CD4-positive, alpha-beta T cell treated with Interleukin-4 for 4 hours (primary cell): Measurements from ENCODE around the gene ACCS.

Experiments used
- DNase-seq: peaks from one replicate; pipeline ENCODE4 v3.0.0-alpha.2; 2020

ACCS gene

DNA sequence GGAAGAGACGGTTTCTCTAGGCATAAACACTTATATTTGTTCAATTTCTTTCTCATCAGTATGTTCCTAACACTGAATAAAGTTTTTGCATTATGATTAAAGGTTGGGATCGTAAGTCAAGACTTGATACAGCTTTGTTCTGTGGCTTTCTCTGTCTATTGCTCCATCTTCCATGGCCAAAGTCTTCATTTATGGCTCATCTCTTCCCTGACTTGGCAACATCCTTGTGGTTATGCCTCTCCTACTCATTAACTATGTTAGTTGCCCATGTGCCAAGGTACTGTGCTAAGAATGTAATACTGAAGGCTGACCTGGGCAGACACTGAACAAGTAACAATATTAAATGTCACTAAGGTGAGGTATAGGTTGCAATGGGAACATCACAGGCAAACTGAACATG lies 19.9 kb upstream of the ACCS start:
- DNase-seq = no peak

DNA sequence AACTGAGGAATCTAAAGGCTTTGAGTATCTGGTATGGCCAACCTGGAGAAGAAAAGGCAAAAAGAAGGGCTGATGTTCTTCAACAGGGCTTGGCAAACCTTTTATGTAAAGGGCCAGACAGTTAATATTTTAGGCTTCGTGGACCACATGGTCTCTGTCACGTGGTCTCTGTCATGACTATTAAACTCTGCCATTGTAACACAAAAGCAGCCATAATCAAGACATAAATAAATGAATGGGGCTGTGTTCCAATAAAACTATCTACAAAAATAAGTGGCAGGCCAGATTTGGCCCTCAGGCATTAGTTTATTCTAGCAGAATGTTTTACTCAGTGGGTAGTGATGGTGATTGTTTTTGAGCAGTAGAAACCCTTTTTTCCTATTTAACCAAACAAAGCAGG lies 18.8 kb upstream of the ACCS start:
- no peak for DNase-seq

DNA sequence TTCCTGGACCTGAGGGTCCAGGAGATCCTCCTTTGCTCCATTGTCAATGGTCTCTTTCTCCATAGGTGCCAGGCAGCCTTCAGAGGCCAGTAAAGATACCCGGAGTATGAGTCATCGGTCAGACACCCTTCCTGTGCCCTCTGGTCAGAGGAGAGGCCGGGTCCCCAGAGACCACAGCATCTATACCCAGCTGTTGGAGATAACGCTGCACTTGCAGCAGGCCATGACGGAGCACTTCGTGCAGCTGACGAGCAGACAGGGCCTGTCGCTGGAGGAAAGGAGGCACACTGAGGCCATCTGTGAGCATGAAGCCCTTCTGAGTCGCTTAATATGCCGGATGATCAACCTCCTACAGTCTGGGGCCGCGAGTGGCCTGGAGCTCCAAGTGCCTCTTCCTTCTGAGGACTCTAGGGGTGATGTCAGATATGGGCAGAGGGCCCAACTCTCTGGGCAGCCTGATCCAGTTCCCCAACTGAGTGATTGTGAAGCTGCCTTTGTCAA lies 18.1 kb upstream of the ACCS start, which contains the start of gene ACCSL:
Gene ACCSL (plus strand): TSS at position 51 of the 501 bp plus-strand sequence. CDS start 56 bp downstream, at position 107.
- no peak for DNase-seq

DNA sequence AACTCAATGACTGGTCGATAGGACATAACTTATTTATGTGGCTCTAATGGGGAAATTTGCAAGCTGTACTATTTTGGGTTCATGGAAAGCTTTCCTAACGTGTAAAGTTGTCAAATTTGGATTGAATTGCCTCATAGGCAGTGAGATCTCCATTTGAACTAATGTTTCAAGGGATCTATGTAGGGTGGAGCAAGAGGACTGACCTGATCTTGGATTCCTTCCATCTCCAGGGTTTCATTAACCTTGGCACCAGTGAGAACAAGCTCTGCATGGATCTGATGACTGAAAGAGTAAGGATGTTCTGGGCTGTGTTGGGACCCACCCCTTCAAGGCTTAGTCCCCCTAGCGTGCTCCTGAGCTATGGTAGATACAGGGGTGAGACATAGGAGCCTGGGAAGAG lies 16.2 kb upstream of the ACCS start:
- no peak for DNase-seq

DNA sequence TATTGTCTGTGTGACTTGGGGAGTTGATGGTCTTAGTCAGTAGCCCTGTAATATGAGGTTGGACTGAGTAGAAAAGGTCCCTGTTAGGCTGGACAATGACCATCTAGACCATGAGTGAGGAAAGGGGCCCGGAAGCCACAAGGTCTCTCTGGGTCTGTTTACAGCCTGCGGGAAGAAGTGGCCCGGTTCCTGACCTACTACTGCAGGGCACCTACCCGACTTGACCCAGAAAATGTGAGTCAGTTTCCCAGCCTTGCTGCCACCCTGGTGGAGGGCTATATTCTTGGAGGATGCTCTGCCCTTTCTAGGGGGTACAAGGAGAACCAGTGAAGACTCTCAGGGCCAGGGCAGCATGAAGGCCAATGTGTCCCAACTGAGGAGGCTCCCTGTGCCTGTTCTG lies 14.9 kb upstream of the ACCS start:
- no peak for DNase-seq

DNA sequence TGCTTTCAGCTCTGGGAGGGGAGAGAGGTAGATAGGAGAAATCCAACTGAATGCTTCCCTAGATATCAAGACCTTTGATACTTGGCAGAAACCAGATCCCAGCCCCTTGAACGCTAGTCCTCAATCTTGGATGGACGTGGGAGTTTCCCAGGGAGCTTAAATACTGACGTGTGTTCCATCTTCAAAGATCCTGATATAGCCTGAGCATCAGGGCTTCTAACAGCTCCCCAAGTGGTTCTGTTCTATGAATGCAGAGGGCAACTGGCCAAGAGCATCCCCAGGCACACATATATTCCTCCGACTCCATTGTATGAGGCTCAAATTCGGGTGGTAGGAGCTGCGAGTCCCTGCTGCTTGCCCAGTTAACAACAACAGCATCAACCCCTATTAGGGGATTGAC lies 8.7 kb upstream of the ACCS start:
- DNase-seq = no peak

DNA sequence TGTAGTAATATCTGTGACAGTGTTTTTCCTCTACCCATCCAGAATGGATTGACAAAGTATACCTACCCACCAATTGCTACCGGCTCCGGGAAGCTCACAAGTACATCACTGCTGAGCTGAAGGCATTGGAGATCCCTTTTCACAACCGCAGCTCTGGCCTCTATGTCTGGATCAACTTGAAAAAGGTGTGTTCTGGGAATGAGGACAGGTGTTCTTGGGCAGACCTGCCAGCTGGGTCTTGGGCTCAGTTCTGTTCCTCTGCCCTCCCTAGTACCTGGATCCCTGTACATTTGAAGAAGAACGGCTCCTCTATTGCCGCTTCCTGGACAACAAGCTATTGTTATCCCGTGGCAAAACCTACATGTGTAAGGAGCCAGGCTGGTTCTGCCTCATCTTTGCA lies 7.8 kb upstream of the ACCS start:
- no peak for DNase-seq

DNA sequence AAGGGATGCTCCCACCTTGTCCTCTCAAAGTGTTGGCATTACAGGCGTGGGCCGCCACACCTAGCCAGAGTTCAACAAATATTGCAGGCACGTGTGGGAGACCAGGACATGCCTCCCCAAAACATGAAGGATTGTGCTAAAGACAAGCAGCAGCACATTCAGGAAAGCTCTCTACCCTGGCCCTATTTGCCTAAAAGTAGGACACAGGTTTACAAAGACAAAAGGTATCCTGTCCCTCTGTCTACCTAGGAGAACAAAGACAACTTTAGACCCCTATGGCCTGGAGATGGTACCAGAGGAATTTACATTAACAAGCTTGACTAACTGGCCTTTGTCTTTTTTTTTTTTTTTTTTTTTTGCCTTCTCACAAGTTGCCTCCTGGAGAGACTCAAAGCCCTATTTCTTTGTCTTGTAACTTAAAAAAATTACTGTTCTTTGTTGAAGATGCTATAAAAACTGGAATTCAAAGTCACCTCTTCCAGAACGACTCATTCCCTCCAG lies 859 bp upstream of the ACCS start:
- DNase-seq = no peak

DNA sequence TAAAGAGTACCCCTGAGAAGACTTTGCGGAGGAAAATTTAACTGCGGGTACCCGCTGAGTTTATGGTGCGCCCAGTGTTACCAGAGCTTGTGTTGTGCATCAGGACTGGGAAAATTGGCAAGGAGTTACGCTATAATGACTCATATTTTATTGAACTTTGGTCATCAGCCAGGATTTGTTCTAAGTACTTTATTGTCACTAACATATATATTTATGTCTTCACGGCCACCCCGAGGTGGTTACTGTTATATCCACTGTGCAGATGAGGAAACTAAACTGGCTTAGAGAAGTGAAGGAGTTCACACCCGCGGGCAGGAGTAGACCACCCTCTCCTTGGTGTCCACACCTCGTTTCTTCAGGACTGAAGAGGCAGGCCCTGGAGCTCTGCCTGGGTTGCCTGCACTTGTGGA lies 667 bp downstream of the ACCS start:
- peak; percentile 10 for DNase-seq

DNA sequence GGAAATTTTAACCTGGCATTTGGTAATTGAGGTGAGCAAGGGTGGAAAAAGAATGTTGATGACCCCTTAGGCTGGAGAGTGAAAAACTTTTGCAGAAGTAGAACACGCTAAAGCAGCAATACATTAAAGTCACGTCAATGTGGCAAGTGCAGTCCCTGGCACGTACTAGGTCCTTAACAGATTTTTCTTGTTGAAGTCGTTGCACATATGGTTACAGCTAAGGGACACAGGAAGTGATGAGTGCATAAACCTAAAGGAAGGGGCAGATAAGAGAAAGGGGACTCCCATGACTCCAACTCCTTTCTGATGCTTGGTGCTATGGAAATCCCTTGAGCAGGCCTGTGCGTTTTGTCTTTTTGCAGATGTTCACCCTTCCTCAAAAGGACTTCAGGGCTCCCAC lies 1.2 kb downstream of the ACCS start:
- no peak for DNase-seq

DNA sequence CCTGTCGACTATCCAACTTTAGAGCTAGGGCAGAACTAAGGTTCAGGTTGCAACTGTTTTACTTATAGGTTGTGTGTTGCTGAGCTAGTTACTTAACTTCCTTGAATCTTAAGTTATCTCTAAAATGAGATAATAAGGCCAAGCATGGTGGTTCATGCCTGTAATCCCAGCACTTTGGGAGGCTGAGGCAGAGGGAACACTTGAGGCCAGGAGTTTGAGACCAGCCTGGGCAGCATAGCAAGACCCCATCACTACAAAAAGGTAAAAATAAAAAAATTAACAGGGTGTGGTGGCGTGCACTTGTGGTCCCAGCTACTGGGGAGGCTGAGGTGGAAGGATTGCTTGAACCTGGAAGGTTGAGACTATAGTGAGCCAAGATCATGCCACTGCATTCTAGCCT lies 2.1 kb downstream of the ACCS start:
- DNase-seq = no peak

DNA sequence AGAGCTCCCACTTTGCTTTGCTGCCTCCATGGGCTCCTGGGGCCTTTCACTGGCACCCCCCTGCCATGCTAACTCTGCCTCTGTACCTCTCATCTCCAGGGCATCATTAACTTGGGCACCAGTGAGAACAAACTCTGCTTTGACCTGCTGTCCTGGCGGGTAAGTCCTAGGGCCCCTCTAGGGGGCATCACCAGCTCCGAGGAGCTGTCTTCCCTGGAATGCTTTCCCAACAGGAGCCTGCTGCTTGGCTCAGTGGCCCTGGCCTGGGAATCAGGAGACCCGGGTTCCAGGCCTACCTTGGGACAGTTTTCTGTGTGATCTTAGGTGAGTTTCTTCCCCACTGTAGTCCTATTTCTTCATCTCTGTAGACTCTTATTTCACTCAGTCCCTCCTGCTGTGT lies 5.1 kb downstream of the ACCS start:
- no peak for DNase-seq

DNA sequence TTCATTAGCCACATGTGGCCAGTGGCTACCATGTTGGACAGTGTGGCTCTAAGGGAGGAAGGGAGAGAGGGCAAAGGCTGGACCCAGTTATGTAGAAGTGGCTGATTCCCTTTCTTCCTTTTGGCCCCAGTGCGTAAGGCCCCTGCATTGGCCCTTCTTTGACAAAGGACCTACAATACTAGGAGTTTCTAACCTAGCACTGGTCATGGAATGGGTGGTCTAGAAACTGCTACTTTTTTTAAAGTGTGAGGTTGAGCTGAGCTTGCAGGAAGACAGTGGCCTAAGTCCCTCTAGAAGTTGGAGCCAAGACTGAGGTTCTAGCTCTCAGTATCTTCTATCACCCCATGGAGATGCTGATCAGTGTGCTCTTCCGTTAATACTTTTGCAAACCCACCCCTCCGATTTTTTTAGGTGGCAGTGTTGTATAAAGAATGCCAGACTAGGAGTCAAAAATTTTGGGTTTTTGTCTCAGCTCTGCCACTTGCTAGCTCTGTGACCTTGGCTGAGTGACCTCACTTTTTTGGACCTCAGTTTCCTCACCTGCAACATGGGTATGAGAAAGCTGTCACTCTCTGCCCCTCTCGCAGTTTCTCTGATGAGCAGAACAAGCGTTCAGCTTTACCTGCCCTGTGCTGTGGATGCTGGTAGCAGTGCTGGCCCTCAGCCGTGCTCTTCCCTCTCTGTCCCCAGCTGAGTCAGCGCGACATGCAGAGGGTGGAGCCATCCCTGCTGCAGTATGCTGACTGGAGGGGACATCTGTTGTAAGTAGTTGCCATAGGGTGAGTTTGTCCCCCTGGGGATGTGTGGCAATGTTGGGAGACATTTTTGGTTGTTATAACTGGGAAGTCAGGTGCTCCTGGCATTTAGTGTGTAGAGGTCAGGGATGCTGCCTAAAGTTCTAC lies 6.9 kb downstream of the ACCS start:
- no peak for DNase-seq

DNA sequence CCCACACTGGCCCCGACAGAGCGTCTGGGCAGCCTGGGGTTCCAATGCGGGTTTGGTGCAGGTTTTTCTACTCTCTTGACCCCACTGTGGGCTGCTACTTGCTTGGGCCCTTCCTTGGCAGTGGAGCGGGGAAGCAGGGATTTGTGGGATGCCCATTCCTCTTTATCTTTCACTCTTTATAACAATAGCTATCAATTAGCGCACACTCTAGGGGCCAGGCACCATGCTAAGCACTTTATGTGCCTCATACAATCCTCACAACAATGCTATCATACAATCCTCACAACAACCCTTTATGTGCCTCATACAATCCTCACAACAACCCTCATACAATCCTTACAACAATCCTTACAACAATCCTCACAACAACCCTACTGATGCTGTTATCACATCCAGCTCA lies 12.7 kb downstream of the ACCS start:
- DNase-seq = no peak

DNA sequence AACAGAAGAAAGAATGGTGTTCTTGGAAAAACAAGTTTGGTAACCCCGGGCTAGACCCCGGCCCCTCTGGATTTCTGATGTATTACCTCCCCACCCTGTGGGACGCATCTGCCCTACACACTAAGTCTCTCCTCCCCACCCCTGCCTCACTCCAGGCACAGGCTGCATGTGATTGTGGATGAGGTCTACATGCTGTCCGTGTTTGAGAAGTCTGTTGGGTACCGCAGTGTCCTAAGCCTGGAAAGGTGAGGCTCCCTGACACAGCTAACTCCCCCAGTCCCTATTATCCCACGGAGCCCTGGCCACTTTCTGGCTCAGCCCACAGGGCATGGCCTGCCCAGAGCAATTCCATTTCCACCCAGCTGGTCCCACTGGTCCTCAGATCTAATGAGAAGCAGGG lies 13.3 kb downstream of the ACCS start:
- DNase-seq = no peak

DNA sequence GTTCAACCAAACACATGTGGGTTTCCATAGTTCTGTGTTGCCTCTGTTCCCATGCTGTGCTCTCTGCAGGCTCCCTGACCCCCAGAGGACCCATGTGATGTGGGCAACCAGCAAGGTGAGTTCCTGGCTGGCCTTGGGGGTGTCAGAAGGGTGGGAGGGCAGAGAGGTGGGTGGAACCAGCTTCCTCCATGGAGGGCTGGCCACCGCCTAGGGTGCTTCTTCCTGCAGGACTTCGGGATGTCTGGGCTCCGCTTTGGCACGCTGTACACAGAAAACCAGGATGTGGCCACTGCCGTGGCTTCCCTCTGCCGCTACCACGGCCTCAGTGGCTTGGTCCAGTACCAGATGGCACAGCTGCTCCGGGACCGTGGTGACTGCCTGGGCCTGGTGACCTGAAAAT lies 14.9 kb downstream of the ACCS start:
- no peak for DNase-seq

DNA sequence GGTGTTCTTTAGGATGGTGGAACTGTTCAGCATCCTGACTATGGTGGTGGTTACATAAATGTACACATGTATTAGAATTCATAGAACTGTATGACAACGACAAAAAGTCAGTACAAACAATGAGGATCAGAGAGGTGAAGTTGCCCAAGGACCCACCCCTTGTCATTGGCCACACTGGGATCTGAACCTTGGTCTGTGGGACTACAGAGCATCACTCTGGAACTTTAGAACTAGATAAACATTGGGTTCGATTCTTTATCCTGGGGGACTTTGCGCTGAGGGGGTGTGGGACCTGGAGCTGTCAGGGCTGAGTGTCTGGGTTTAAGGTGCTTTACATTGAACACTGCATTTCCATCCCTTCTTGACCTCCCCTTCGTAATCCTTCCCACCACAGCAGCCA lies 16.6 kb downstream of the ACCS start:
- no peak for DNase-seq

DNA sequence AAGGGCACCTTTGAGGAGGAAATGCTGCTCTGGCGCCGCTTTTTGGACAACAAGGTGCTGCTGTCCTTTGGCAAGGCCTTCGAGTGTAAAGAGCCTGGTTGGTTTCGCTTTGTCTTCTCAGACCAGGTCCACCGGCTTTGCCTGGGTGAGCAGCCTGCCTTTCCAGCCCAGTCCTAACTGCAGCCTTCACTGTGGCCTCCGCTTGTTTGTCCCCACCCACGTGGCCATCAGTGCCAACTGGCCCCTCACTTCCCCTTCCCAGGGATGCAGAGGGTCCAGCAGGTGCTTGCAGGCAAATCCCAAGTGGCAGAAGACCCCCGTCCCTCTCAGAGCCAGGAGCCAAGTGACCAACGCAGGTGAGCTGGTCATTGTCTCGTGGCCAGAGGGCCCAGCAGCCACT lies 17.4 kb downstream of the ACCS start:
- no peak for DNase-seq

DNA sequence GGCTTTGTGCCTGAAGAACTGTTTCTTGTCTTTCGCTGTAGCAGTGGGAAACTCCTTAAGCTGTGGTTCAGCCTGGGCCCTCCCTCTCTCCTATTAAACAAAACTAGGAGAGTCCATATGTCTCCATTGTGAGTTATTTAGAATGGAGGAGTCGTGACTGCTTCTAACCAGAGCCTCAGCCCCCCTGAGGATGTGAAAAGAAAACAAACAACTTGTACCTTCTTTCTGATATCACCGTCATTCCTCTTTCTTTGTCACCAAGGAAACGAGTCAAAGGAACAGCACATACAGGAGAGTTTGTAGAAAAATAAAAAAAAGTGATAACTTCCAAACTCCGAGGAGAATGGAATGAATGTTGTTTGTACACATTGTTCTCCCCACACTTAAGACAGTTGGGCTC lies 17.8 kb downstream of the ACCS start:
- DNase-seq = no peak

DNA sequence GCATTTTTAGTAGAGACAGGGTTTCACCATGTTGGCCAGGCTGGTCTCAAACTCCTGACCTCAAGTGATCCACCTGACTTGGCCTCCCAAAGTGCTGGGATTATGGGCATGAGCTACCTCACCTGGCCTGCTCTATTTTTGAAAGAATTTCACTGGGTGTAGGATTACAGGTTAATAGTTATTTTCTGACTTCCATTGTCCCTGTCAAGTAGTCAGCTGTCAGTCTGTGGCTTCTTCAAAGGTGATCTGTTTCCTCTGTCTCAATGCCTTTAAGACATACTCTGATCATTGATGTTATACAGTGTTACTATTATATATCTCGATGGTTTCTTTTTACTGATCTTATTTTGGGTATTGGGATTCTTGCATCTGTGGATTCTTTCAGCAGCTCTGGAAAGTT lies 19.3 kb downstream of the ACCS start:
- no peak for DNase-seq

DNA sequence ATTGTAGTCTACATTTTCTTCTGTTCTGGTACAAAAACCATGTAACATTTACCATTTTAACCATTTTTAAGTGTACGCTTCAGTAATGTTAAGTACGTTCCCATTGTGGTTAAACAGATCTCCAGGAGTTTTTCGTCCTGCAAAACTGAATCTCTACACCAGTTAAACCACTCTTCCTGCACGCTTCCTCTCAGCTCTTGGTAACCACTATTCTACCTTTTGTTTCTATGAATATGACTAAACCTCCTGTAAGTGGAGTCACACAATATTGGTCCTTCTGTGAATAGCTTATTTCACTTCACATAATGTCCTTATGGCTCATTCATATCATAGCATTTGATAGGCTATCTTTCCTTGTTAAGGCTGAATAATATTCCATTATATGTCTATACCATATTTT lies 22.3 kb downstream of the ACCS start:
- no peak for DNase-seq

DNA sequence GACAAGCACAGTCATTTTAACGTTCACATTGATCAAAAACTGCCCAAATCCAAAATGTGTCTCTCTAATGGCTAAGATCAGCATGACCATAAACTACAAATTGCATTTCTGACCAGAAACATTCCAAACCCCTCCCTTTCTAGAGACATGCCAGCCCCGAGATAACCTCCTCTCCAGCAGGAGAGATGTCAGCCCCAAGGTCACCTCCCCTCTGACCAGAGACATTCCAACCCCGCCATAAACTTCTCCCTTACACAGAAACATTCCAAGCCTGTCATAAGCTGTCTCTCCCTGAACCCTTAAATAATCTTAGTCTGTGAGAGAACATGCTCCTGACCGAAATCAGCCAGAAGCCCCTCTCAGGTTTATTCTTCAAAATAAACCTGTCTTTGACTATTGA lies 22.8 kb downstream of the ACCS start:
- no peak for DNase-seq

DNA sequence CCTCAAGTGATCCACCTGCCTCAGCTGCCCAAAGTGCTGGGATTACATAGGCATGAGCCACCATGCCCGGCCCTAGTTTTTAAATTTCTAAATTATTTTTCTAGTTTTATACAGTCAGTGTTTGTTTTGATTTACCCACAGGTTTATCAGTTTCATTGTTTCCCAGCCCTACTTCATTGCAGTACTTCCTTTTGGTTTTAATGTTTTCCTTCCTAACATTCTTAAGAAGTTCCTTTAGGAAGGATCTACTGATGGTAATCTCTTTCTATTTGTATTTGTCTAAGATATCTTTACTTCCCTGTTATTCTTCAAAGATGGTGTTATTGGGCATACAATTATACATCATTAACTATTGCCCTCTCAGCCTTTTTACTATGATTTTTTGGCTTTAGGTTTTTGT lies 24.5 kb downstream of the ACCS start:
- no peak for DNase-seq

DNA sequence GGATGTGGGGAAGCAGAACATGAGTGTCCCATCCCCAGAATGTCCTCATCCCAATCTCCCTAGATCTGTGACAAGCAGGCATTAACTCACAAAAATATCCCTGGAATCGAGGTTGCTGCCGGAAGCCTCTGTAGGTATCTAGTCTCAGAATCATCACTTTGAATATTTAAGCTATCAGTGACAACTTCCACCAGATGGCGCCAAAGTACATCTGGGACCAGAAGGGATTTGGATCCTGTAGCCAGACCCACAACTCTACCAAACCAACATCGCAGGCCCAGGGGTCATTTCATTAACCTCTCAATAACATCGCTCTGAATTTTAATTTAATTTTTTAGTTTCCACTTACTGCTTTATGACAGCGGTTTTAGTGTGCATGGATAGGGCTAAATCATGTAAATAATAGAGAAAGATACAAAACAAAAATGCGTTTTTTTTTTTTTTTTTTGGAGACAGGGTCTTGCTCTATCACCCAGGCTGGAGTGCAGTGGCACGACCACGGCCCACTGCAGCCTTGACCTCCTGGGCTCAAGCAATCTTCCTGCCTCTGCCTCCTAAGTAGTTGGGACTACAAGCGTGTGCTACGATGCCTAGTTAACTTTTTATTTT lies 28.3 kb downstream of the ACCS start:
- DNase-seq = peak; percentile 83
